ENCODE measurements around the gene NEDD9.

DNA sequence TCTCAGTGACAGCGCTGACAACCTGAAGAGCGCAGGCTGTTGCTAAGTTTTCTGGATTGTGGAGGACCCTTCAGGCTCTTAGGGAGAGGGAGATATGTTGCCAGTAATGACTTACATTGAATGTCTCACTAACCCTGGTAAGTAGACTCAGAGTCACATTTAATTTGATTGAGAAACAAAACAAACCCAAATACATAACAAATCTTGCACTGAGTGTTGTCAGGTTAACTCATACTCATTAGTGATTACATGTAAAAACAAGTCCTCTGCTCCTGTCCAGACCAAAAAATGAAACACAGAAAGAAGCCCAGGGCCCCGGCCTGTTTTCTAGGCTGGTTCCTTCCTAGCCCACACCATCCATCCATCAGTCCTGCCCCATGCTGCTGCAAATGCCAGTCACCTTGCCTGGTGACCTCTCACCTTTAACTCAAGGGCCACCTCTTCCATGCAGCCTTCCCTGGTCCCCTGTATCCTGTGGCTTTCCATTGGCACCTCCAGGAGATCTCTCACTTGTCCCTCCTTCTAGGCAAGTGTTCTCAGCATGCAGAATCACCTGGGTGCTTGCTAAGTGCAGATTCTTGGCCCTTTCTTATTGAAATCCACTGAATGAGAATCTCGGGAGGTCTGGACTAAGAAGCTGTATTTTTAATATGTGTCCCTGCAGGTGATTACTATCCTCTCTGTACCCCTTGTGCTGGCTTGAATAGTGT is 86.2 kb downstream of the NEDD9 start:
- TF ChIP-seq, protein P1, sequence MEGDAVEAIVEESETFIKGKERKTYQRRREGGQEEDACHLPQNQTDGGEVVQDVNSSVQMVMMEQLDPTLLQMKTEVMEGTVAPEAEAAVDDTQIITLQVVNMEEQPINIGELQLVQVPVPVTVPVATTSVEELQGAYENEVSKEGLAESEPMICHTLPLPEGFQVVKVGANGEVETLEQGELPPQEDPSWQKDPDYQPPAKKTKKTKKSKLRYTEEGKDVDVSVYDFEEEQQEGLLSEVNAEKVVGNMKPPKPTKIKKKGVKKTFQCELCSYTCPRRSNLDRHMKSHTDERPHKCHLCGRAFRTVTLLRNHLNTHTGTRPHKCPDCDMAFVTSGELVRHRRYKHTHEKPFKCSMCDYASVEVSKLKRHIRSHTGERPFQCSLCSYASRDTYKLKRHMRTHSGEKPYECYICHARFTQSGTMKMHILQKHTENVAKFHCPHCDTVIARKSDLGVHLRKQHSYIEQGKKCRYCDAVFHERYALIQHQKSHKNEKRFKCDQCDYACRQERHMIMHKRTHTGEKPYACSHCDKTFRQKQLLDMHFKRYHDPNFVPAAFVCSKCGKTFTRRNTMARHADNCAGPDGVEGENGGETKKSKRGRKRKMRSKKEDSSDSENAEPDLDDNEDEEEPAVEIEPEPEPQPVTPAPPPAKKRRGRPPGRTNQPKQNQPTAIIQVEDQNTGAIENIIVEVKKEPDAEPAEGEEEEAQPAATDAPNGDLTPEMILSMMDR (IDR thresholded peaks at IDR 0.05 in 4 of 5, conservative IDR thresholded peaks at IDR 0.05 in 1 of 5), result no peak
- TF ChIP-seq POLR2A (IDR thresholded peaks at IDR 0.05), result no peak

Measured in gastrocnemius medialis (tissue), 4 donors.